GM21786 (cell line): ENCODE data around the gene UNC13C.

Experiments used
- ATAC-seq: cut with Tn5 transposase; IDR thresholded peaks from one replicate; pipeline ENCODE4 v1.9.1; 2021; ENCODE audit not compliant: unreplicated experiment

Gene UNC13C

DNA sequence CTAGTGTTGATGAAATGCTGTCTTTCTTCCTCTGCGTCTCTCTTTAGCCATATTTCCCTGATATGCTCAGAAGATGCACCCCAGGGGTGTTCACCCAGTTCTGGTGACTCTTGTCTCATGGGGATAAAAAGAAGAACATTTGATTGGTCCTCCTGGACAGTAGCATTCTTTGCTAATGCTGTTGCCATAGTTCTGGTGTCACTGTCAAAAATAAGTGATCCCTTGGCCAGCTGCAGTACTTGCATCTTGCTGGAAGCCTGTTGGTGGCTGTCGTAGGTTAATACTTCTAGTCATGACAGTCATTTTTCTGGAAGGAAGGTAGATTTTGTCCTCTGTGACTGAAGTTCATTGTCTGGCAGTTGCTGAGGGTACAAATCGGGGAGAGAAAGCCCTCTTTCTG is 124.5 kb downstream of the UNC13C start:
- no peak for ATAC-seq

DNA sequence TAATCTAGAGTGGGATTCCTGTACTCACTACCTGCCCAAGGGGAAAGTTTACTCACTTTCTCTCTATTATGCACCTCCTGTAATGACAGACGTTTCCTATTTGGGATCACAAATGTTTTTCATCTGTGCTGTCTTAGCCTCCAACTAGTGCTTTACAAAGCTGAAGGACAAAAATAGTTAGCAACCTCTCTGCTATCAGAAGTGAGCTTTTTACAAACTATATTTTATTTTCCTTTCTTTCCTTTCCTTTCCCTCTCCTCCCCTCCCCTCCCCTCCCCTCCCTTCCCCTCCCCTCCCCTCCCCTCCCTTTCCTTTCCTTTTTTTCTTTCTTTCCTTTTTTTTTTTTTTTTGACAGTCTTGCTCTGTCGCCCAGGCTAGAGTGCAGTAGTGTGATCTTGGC is 130.8 kb downstream of the UNC13C start:
- ATAC-seq: no peak

DNA sequence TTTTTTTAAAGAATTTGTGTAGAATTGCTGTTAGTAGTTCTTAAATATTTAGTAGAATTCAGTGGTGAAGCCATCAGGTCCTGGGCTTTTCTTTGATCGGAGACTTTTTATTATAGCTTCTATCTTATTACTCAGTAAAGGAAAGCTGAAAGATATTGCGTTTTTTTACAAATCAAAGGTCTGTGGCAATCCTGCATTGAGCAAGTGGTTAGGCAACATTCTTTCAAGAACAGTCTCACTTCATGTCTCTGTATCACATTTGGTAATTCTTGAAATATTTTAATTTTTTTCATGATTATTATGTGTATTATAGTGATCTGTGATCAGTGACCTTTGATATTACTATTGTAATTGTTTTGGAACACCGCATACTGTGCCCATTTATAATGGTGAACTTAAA is 140.8 kb downstream of the UNC13C start:
- ATAC-seq: no peak

DNA sequence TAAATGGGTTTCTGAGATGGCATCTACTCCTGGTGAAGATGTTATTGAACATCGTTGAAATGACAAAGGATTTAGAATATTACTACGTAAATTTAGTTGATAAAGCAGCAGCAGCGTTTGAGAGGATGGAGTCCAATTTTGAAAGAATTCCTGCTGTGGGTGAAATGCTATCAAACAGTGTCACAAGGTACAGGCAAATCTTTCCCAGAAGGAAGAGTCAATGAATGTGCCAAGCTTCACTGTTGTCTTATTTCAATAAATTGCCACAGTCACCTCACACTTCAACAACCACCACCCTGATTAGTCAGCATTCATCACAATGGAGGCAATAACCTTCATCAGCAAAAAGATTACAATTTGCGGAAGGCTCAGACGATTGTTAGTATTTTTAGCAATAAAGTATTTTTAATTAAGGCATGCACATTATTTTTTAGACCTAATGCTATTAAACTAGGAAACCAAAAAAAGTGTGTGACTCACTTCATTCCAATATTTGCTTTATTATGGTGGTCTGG is 142.8 kb downstream of the UNC13C start:
- no peak for ATAC-seq

DNA sequence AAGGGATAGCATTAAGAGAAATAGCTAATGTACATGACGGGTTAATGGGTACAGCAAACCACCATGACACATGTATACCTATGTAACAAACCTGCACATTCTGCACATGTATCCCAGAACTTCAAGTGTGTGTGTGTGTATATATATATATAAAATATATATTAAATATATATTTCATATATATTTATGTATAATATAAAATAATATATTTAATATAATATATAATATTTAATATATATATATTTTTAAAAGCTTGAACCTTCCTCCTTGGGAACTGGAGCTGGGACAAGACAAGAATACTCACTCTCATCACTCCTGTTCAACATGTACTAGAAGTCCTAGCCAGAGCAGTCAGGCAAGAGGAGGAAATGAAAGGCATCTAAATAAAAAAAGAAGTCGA is 149.3 kb downstream of the UNC13C start:
- no peak for ATAC-seq

DNA sequence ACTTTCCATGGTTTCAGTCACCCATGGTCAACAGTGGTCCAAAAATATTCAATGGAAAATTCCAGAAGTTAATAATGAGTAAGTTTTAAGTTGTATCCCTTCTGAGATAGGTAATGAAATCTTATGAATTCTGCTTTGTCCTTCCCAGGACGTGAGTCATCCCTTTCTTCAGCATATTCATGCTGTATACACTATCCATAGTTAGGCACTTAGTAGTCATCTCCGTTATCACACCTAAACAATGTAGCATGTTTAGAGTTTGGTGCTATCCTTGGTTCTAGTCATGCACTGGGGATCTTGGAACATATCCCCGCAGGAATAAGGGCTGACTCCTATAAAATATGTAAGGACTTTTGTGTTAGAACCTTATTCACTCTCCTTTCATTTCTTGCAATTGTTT is 153.2 kb downstream of the UNC13C start:
- no peak for ATAC-seq

DNA sequence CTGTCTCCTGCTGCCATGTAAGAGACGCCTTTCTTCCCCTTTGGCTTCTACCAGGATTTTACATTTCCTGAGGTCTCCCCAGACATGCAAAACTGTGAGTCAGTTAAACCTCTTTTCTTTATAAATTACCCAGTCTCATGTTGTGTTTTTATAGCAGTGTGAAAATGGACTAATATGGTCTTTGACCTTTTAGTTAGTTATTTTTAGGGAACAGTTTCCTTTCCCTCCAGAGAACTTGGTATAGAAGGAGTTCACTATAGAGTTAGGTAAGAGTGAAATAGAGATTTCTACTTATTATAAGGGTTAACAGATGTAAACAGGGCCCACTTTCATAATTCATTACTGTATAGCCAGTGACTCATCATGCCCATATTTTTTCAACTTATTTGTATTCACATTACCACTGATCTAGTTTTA is 170.9 kb downstream of the UNC13C start:
- no peak for ATAC-seq

DNA sequence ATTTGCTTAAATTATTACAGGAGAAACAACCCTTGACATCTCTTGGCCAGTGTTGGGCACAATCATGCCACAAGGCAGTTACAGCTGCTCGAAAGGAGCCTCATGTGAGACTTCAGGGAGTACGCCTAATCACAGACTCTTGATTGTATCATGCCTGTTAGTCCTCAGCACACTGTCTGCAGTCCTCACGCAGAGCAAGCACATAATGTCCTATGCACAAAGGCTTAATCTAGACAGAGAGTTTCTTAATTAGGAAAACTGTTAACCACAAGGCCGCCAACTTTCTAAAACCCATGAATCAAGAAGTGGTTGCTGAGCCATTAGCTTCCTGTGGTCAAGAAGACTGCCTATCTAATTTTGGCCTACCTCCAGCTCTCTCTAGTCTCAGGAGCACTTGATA is 172.0 kb downstream of the UNC13C start:
- ATAC-seq: peak; percentile 74

DNA sequence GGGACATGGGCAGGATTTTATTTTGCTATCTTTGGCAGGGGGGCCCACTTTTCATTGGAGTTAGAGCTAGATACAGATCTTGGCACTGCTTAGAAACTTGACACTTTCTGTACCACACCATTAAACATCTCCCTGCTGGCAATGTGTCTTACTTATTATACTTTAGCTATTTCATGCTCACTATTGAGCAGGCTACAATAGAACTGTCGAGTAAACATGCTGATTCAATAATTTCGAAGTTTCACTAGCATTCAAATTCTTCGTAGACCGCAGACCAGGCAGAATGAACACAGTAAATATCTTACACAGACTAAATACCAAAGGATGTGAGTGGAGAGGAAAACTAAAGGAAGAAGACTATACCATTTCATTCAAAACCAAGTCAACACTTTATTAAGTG is 180.8 kb downstream of the UNC13C start:
- no peak for ATAC-seq

DNA sequence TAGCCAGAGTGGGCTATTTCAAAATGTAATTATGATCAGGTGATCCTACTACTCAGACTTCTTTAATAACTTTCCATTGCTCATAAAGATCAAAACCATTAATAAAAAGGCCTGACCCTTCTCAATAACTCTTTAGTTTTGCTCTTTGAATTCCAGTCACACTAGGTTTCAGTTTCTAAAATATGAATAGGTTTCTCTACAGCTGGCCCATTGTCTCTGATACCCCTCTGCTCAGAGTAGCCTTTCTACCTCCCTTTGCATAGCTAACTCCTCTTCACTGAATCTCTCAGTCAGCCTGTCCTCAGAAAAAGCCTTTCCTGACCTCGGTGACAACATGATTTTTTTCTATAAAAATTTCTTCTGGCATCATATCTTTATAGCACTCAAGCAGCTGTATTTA is 209.1 kb downstream of the UNC13C start:
- ATAC-seq: no peak

DNA sequence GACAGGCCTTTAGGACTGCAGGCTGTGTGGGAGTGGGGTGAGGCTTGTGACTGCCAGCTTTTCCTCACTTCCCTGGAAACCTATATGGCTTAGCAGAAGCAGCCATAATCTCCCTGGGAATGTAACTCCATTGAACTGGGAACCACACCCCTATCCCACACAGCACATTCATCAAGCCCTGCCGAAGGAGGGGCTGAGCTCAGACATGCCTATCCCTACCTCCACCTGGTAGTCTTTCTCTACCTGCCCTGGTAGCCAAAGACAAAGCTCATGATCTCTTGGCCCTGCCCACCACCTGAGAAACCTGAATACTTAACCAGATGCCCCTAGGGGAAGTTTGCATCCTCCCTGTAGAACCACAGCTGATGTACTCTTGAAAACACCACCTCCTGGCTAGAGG is 219.8 kb downstream of the UNC13C start:
- no peak for ATAC-seq

DNA sequence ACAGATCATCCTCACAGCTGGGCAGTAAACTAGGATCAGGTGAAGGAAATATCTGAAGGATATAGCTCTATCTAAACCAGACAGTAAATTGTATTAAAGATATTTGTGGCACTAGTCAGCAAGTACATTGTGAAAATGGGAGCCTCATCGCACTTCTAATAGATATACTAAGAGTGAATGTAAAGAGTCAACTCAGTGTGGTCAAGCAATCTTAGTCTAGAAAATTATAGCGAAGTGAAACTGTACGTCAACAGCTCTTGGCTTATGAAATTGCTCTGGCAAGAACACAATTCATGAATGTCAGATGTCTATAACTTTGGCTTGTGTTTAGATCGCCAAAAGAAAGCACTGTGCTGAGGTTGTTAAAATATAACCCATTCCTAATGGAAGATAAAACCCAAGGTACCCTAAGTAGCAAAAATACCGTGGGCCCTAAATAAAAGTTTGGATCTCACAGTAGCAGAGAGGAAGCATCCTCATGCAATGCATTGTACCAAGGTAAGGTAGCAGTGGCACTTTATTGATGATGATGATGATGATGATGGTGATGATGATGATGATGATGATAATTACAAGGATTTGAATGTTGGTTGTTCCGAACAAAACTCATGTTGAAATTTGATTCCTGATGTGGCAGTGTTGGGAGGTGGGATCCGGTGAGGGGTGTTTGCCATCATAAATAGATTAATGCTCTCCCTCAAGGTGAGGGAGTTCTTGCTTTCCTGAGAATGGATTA is 228.5 kb downstream of the UNC13C start:
- no peak for ATAC-seq

DNA sequence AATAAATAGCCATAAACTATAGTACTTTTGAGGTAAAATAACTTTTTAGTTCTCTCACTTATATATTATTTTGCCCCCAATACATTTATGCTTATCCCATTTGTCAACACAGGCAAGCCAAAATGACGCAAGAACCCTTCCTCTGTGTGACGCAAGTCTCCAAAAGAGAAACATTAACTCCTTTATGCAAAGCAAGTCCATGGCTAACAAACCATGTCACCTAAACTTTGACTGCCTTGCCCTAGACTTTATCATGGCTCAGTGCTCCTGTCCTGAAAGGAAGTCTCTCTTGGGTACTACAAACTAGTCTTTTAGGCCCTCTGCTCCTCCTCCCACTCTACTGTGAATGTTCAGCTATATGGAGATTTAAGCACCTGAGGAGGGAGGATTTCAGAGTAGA is 230.5 kb downstream of the UNC13C start:
- no peak for ATAC-seq

DNA sequence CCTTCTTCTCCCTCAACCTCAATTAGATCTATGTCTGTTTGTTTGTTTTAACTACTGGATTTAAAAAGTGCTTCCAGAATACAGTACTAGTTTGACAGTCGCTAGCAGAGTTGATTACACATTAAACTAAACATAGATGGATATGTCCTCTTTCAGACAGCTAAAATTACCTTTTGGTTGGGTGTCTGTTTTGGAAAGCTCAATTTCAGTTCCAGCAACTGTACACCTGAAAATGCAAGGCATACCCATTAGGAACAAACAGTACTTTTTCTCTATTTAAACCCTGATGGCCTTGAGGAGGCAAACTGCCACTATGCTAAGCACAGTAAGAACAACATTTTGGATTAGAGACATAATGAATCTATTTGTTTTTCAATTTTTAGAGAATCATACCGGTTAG is 234.4 kb downstream of the UNC13C start:
- ATAC-seq: no peak

DNA sequence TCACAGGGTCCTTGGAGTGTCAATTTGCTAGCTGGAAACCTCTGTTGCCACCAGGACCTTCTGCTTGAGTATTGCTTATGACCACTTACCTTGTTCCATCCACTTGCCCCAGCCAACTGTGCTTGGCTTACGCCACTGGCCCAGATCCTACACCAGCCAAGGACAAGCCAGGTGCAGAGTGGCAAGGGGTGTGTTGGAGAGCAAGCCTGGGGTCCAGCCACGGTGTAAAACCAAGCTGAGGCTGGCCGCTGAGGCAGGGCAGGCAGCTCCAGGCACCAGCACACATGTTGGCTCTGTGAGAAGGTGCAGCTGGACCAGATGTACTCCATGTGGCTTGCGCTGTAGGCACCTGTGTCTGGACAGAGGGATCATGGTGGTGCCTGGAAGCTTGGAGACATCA is 248.2 kb downstream of the UNC13C start:
- no peak for ATAC-seq

DNA sequence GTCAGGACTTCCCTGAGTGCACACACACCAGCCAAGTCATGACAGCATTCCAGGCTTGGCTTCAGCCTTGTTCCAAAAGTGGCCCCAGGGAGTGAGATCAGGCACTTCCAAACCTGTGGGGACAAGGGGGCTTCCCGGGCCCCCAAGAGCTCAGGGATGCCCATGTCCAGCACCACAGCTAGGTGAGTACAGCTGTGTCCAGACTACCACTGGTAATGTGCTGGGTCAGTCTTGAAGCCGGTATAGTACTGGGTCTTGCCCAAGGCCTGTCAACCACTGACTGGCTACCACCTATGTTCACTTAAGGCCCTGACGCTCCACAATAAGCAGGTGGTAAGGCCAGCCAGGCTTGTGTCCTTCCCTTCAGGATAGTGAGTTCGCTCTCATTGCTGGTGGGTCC is 249.3 kb downstream of the UNC13C start:
- ATAC-seq: no peak

DNA sequence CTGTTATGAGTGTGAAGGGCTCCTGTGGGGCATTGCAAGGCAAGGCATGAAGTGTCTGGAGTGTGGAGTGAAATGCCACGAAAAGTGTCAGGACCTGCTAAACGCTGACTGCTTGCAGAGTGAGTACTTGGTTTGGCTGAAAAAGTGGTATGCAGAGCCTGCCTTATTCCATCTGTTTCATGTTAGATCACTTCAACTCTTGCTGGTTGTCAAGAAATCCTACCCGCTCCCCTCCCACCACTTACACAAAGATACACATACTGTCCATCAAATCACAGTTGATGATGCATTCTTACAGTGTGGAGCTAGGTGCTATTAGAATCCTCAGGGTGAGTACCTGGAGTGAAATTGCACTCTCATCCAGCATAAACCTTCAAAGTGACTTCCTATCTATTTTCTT is 272.1 kb downstream of the UNC13C start:
- ATAC-seq: no peak

DNA sequence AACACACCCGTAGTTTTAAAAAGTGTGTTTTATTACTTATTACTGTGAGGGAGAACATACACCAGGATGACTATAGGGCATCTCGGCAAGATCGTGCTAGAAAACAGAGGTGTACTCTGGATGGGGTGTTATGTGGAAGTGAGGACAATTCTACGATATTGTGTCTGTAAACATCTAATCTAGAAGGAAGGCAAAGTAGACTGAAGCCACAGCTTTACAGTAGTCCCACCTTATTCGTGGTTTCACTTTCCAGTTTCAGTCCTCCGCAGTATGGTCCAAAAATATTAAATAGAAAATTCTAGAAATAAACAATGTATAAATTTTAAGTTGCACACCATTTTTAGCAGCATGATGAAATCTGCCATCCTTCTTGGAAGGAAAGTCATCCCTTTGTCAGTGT is 277.9 kb downstream of the UNC13C start:
- no peak for ATAC-seq

DNA sequence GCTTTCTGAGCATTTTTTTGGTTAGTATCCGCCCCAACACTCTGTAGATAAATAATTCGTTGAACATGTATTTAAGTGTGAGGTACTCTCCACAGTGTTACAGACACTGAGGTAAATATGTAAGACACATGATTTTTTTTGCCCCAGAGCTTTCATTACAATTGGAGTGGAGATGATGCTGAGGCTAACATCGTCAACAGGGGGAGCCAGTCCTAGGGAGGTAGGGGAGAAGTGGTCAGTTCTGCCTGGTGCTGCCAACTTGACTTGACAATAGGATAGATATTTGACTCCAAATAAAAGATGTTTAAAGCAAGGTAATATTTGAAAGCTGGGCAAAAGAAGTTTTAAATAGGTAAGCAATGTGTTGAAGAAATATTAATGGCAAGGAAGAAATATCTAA is 295.7 kb downstream of the UNC13C start:
- ATAC-seq: no peak

DNA sequence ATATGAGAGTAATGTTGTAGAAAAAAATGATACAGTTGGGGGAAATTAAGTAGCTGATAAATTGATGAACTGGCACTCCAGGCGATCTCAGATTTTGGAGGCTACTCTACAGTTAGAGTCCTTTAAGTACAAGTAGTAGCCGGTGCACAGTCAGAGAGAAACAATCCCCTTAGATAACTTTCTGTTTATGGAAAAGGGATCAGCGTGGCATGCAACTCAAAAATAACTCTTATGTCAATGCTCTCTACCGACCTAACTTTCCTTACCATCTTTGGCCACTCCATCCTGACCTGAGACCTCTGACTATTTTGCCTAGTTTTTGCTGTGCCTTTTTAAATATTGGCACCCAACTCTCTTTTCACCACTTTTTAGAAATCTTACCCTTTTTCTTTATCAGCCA is 299.6 kb downstream of the UNC13C start:
- ATAC-seq: no peak

DNA sequence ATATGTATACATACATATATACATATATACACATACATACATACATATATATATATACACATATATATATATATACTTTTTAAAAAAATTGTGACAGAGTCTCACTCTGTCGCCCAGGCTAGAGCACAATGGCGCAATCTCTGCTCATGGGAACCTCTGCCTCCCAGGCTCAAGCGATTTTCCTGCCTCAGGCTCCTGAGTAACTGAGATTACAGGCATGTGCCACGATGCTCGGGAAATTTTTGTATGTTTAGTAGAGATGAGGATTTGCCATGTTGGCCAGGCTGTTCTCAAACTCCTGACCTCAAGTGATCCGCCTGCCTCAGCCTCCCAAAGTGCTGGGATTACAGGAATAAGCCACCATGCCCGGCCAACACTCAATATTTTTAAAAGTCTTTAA is 302.5 kb downstream of the UNC13C start:
- ATAC-seq: no peak

DNA sequence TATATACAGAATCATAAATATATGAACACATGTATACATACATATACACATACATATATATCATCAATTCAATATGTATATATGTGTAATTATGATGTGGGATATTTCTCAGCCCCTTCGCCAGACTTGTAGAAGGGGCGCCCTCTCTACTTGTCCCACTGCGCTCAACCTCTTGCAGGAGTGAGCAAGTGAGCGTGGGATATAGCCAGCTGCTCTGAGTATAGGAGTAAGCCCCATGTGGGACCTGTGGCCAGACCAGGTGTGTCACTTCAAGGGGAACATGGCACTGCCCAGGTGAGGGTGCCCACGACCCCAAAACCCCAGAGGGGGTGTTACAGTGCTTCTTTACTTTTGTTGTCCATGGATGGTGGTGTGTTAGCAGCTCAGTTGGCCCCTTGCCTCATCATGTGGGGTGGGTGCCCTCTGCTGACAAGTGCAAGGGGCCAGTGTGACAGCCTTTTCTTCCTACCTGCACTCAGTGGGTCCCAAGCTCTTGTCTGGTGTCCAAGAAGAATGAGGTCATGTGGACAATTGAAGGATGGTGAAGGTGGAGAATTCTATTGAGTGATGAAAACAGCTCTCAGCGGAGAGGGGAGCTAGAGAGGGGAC is 304.1 kb downstream of the UNC13C start:
- no peak for ATAC-seq

DNA sequence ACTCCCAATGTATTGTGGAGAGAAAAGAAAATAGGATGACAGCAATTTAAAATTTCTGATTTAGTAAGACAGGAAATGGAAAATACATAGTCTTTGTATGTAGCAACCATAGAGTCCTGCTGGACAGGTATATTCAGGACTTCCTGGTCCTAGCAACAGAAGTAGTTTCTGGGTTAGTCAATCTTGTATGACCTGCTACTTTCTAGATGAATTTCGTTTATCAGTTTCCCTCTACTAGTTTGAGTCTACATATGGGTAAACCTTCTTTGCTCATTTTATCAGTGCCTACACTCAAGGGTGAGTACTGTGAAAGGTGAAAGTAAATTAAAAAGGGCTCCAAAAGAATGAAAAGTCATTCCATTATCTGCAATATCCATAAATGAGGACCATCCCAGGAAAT is 309.8 kb downstream of the UNC13C start:
- peak; percentile 32 for ATAC-seq
